Gastrocnemius medialis (tissue), 4 donors: ENCODE data around the gene JAML.

Source experiments
- CTCF ChIP-seq, 5 experiments: fragments of 450-650 bp in 3 of 5; fragments of 200-600 bp in 2 of 5; sonication (generic) in 2 of 5; IDR thresholded peaks in 4 of 5; conservative IDR thresholded peaks in 1 of 5; 1 replicate in 4 of 5; 2 replicates in 1 of 5; pipeline ENCODE4 v1.5.1; 2016 to 2019; ENCODE audit warnings: antibody characterized with exemption in 5 of 5, mild to moderate bottlenecking in 3 of 5, moderate library complexity in 3 of 5
- POLR2A ChIP-seq, 2 donors: fragments of 450-650 bp; IDR thresholded peaks; one replicate each; pipeline ENCODE4 v1.6.1; 2017; ENCODE audit warnings: antibody characterized with exemption in 2 of 2, mild to moderate bottlenecking in 2 of 2, moderate library complexity in 2 of 2

GRCh38 chr11:118154641-118155040, 70.2 kb downstream of the JAML start:
- TF ChIP-seq CTCF (IDR thresholded peaks at IDR 0.05 in 4 of 5, conservative IDR thresholded peaks at IDR 0.05 in 1 of 5), result no peak
- no peak for TF ChIP-seq POLR2A (IDR thresholded peaks at IDR 0.05)
